AG04449 (cell line): Measurements from ENCODE around the gene ASCC3.

ENCODE experiments used
- CTCF ChIA-PET: fragments of 350-600 bp; formaldehyde crosslinking; extraction: SDS; loops from one replicate; lab custom pipeline; 2021; ENCODE audit warnings: antibody characterized with exemption; lab: Yijun Ruan, JAX
- POLR2A ChIA-PET: fragments of 400-600, 350-600 bp; formaldehyde crosslinking; extraction: SDS; loops from one replicate; lab custom pipeline; 2020; ENCODE audit warnings: antibody characterized with exemption, inconsistent platforms; lab: Yijun Ruan, JAX
- DNase-seq: peaks from one replicate; pipeline ENCODE4 v3.0.0-alpha.2; 2010; ENCODE audit warnings: low read depth, low spot score
- H3K4me3 ChIP-seq: 2 replicates; pipeline ENCODE4 v1.5.1; 2011; ENCODE audit warnings: low read depth, mild to moderate bottlenecking, control low read depth, low read length
- CTCF ChIP-seq: IDR thresholded peaks from one replicate; pipeline ENCODE4 v1.5.1; 2011; ENCODE audit warnings: mild to moderate bottlenecking, moderate library complexity, low read length, control low read depth, inconsistent platforms; ENCODE audit not compliant: insufficient read depth; ENCODE audit errors: missing control alignments

The ASCC3 gene

GRCh38 chr6:100633096-100633777, 247.9 kb downstream of the ASCC3 start:
- no peak for TF ChIP-seq CTCF
- CTCF ChIA-PET, result interaction anchor here (0.7 to 1.2 kb wide), 2 partner anchors 27 to 129 kb away, joined by 3 read pairs; no protein-coding TSS in a partner anchor
- POLR2A ChIA-PET, result no interaction called here
- peak; percentile 28 for DNase-seq
- H3K4me3 ChIP-seq, result no peak overlapping the region

- DNase-seq, result no peak
- POLR2A ChIA-PET, result no interaction called here
- CTCF ChIA-PET, result no interaction called here
- no peak for TF ChIP-seq CTCF
- H3K4me3 ChIP-seq, result no peak overlapping the region
Measured at GRCh38 chr6:100630536-100630935, 250.6 kb downstream of the ASCC3 start.

GRCh38 chr6:100627911-100628758, 253.0 kb downstream of the ASCC3 start:
- ChIA-PET POLR2A (no interaction called here), CTCF (interaction anchor here (1.7 kb wide), 1 partner anchor 511 kb away, joined by 7 read pairs; no protein-coding TSS in a partner anchor)
- no peak for DNase-seq
- no peak overlapping the region for H3K4me3 ChIP-seq
- TF ChIP-seq CTCF, result no peak

- TF ChIP-seq CTCF, result no peak
- ChIA-PET POLR2A (no interaction called here), CTCF (interaction anchor here (1.1 to 1.7 kb wide), 4 partner anchors 10 to 510 kb away, joined by 3 to 7 read pairs (median 4); no protein-coding TSS in a partner anchor)
- no peak for DNase-seq
- no peak overlapping the region for H3K4me3 ChIP-seq
Measured at GRCh38 chr6:100626721-100627120, 254.4 kb downstream of the ASCC3 start.

- ChIA-PET CTCF (no interaction called here), POLR2A (no interaction called here)
- TF ChIP-seq CTCF, result no peak
- DNase-seq, result peak; percentile 26
- no peak overlapping the region for H3K4me3 ChIP-seq
Measured at GRCh38 chr6:100622907-100623692, 258.0 kb downstream of the ASCC3 start.
